Measurements from ENCODE around the gene ANGEL2.

The ANGEL2 gene

GRCh38 chr1:212974711-212975110, 41.0 kb downstream of the ANGEL2 start:
- Histone ChIP-seq H3K4me3 (ENCODE audit: low read length, poor library complexity, severe bottlenecking) (no peak overlapping the region), H3K4me1 (ENCODE audit: insufficient read depth, low read length, poor library complexity, severe bottlenecking) (no peaks in the 10 kb centered on the region), H3K9ac (ENCODE audit: low read depth, low read length, poor library complexity, severe bottlenecking) (no peak overlapping the region), H3K9me2 (replicated peaks; ENCODE audit: low read depth, low read length) (no peaks in the 10 kb centered on the region), H3K9me3 (ENCODE audit: insufficient read depth, low read depth, low read length) (no peaks in the 10 kb centered on the region), H3K4me2 (ENCODE audit: low read depth, low read length, poor library complexity, severe bottlenecking) (no peak overlapping the region), H3K79me2 (ENCODE audit: insufficient read depth, low read length) (no peaks in the 10 kb centered on the region), H3K27me3 (ENCODE audit: insufficient read depth, low read length, poor library complexity, severe bottlenecking) (no peaks in the 10 kb centered on the region), H3F3A (ENCODE audit: low read depth) (no peaks in the 10 kb centered on the region), H3K36me3 (ENCODE audit: insufficient read depth, low read length) (peaks cover 38% of the 10 kb centered on the region; the same call in 1 of the 2 replicates), H4K20me1 (ENCODE audit: insufficient read depth, low read length, poor library complexity, severe bottlenecking) (no peaks in the 10 kb centered on the region), H2AFZ (ENCODE audit: low read length) (no peak overlapping the region)
- no peak for TF ChIP-seq CTCF (conservative IDR thresholded peaks at IDR 0.05; ENCODE audit: low read length)
- TF ChIP-seq EZH2phosphoT487 (IDR thresholded peaks at IDR 0.05; ENCODE audit: borderline replicate concordance) = no peak

- no peak overlapping the region for H2AFZ ChIP-seq (ENCODE audit: low read length)
- H3K4me1 ChIP-seq (ENCODE audit: insufficient read depth, low read length, poor library complexity, severe bottlenecking) = no peaks in the 10 kb centered on the region
- H4K20me1 ChIP-seq (ENCODE audit: insufficient read depth, low read length, poor library complexity, severe bottlenecking) = no peaks in the 10 kb centered on the region
- no peak overlapping the region for H3K4me2 ChIP-seq (ENCODE audit: low read depth, low read length, poor library complexity, severe bottlenecking)
- no peak overlapping the region for H3K4me3 ChIP-seq (ENCODE audit: low read length, poor library complexity, severe bottlenecking)
- H3K9me3 ChIP-seq (ENCODE audit: insufficient read depth, low read depth, low read length) = no peaks in the 10 kb centered on the region
- H3F3A ChIP-seq (ENCODE audit: low read depth) = no peaks in the 10 kb centered on the region
- no peaks in the 10 kb centered on the region for H3K27me3 ChIP-seq (ENCODE audit: insufficient read depth, low read length, poor library complexity, severe bottlenecking)
- no peak overlapping the region for H3K9ac ChIP-seq (ENCODE audit: low read depth, low read length, poor library complexity, severe bottlenecking)
- H3K79me2 ChIP-seq (ENCODE audit: insufficient read depth, low read length) = no peaks in the 10 kb centered on the region
- no peak for TF ChIP-seq CTCF (conservative IDR thresholded peaks at IDR 0.05; ENCODE audit: low read length)
- no peak for TF ChIP-seq EZH2phosphoT487 (IDR thresholded peaks at IDR 0.05; ENCODE audit: borderline replicate concordance)
- H3K36me3 ChIP-seq (ENCODE audit: insufficient read depth, low read length) = peaks cover 38% of the 10 kb centered on the region; the same call in 1 of the 2 replicates
- H3K9me2 ChIP-seq (replicated peaks; ENCODE audit: low read depth, low read length) = no peaks in the 10 kb centered on the region
Observed at GRCh38 chr1:212973899-212974298, 41.8 kb downstream of the ANGEL2 start.

- Histone ChIP-seq H3K4me3 (ENCODE audit: low read length, poor library complexity, severe bottlenecking) (no peak overlapping the region), H3F3A (ENCODE audit: low read depth) (no peaks in the 10 kb centered on the region), H4K20me1 (ENCODE audit: insufficient read depth, low read length, poor library complexity, severe bottlenecking) (no peaks in the 10 kb centered on the region), H3K4me1 (ENCODE audit: insufficient read depth, low read length, poor library complexity, severe bottlenecking) (no peaks in the 10 kb centered on the region), H3K9me3 (ENCODE audit: insufficient read depth, low read depth, low read length) (no peaks in the 10 kb centered on the region), H2AFZ (ENCODE audit: low read length) (no peak overlapping the region), H3K9ac (ENCODE audit: low read depth, low read length, poor library complexity, severe bottlenecking) (no peak overlapping the region), H3K4me2 (ENCODE audit: low read depth, low read length, poor library complexity, severe bottlenecking) (no peak overlapping the region), H3K79me2 (ENCODE audit: insufficient read depth, low read length) (no peaks in the 10 kb centered on the region), H3K9me2 (replicated peaks; ENCODE audit: low read depth, low read length) (no peaks in the 10 kb centered on the region), H3K27me3 (ENCODE audit: insufficient read depth, low read length, poor library complexity, severe bottlenecking) (no peaks in the 10 kb centered on the region), H3K36me3 (ENCODE audit: insufficient read depth, low read length) (peaks cover 38% of the 10 kb centered on the region; the same call in 1 of the 2 replicates)
- TF ChIP-seq EZH2phosphoT487 (IDR thresholded peaks at IDR 0.05; ENCODE audit: borderline replicate concordance) (no peak), CTCF (conservative IDR thresholded peaks at IDR 0.05; ENCODE audit: low read length) (no peak)
Observed at GRCh38 chr1:212973426-212973825, 42.2 kb downstream of the ANGEL2 start.
